Tibial nerve (tissue), 4 donors: ENCODE data around the gene SREBF2. TPM values are rescaled to one million over a fixed set of nuclear protein-coding genes. Genes with fewer than 3 reads are reported as not detected.
A peak's percentile ranks its signal among the peaks of the same experiment; 100 is the strongest.

Experiments
- DNase-seq, 2 donors: peaks; one replicate each; pipeline ENCODE4 v3.0.0-alpha.2; 2019; ENCODE audit warnings: low spot score in 2 of 2
- H3K27ac ChIP-seq, 4 donors: fragments of 200-600 bp; sonication (generic) in 3 of 4; one replicate each; pipeline ENCODE4 v1.5.1; 2017 to 2019; ENCODE audit warnings: mild to moderate bottlenecking in 1 of 4
- H3K27me3 ChIP-seq, 2 donors: fragments of 200-600 bp; sonication (generic) in 1 of 2; one replicate each; pipeline versions ENCODE4 v1.5.1 to v1.6.0; 2017 to 2019
- H3K36me3 ChIP-seq, 3 donors: fragments of 200-600 bp; sonication (generic); one replicate each; pipeline ENCODE4 v1.5.1; 2018 to 2019
- H3K4me1 ChIP-seq, 4 donors: fragments of 200-600 bp; sonication (generic) in 3 of 4; one replicate each; pipeline ENCODE4 v1.5.1; 2017 to 2019
- H3K4me3 ChIP-seq, 4 donors: fragments of 200-600 bp; sonication (generic) in 3 of 4; one replicate each; pipeline ENCODE4 v1.5.1; 2017 to 2019; ENCODE audit warnings: mild to moderate bottlenecking in 1 of 4, moderate library complexity in 1 of 4
- H3K9me3 ChIP-seq, 4 donors: fragments of 200-600 bp; sonication (generic) in 3 of 4; one replicate each; pipeline ENCODE4 v1.5.1; 2017 to 2019
- EP300 ChIP-seq, 2 donors: sonication (generic); formaldehyde crosslinking; IDR thresholded peaks; one replicate each; pipeline ENCODE4 v1.6.1; 2017; ENCODE audit warnings: antibody characterized with exemption in 2 of 2, mild to moderate bottlenecking in 1 of 2
- POLR2A ChIP-seq, 2 donors: fragments of 450-650 bp; IDR thresholded peaks; one replicate each; pipeline ENCODE4 v1.6.1; 2017; ENCODE audit warnings: antibody characterized with exemption in 2 of 2, mild to moderate bottlenecking in 2 of 2, moderate library complexity in 2 of 2
- WGBS, 2 donors: methylation state at CpG; one replicate each; pipeline ENCODE4 v1.1.5; 2018; 5-methylcytosine and 5-hydroxymethylcytosine counted together
- total RNA-seq, 4 donors: library from RNA; depleted of rRNA; stranded (reverse); fragments of >200 nt; gene quantifications; one replicate each; pipeline ENCODE4 v1.1.0, GENCODE V29; 2016
- TF ChIP-seq, protein P1 (sequence below), 5 experiments: fragments of 200-600 bp in 3 of 5; fragments of 450-650 bp in 2 of 5; sonication (generic) in 3 of 5; IDR thresholded peaks; one replicate each; pipeline ENCODE4 v1.5.1; 2016 to 2019; ENCODE audit warnings: antibody characterized with exemption in 5 of 5, mild to moderate bottlenecking in 3 of 5, moderate library complexity in 2 of 5

Gene SREBF2
- total RNA-seq, 4 donors from 2014 or later, result 73.5 to 157 (median 129) TPM

DNA sequence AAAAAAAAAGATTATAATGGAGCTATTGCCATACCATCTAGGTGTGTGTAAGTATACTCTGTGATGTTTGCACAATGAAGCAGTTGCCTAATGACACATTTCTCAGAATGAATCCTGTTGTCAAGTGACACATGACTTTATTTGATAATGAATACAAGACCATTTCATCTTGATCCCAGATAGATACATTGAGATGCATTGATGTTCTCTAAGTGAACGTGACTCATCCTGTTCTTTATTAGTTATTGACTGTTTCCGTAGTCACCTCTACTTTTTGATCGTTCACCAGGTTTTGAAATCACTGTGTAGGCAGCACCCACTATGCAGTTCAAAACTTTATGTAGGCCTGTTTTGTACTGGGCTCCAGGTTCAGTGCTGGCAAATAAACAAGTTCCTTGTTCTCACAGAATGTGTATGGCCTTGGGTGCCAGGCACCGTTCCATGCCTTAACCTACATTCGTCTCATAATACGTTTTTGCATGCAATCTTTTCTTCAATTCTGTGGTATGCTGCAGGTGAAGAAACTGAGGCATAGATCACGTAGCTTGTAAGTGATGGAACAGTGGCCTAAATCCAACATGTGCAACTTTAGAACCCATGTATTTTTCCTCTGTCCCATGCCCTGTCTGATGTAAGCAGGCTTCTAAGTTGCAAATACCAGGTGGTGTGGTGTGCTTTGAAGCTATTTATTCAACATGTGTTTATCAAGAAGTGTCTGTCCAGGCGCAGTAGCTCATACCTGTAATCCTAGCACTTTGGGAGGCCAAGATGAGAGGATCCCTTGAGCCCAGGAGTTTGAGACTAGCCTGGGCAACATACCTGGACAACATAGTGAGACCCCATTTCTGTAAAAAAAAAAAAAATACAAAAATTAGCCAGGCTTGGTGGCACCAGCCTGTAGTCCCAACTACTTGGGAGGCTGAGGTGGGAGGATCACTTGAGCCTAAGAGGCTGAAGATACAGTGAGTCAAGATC lies 10.4 kb downstream of the SREBF2 start:
- H3K27ac ChIP-seq, result peak overlapping the region; percentile 54 to 91 (median 78)
- H3K27me3 ChIP-seq, result no peaks in the 10 kb centered on the region
- H3K9me3 ChIP-seq, result no peaks in the 10 kb centered on the region
- TF ChIP-seq, protein P1, sequence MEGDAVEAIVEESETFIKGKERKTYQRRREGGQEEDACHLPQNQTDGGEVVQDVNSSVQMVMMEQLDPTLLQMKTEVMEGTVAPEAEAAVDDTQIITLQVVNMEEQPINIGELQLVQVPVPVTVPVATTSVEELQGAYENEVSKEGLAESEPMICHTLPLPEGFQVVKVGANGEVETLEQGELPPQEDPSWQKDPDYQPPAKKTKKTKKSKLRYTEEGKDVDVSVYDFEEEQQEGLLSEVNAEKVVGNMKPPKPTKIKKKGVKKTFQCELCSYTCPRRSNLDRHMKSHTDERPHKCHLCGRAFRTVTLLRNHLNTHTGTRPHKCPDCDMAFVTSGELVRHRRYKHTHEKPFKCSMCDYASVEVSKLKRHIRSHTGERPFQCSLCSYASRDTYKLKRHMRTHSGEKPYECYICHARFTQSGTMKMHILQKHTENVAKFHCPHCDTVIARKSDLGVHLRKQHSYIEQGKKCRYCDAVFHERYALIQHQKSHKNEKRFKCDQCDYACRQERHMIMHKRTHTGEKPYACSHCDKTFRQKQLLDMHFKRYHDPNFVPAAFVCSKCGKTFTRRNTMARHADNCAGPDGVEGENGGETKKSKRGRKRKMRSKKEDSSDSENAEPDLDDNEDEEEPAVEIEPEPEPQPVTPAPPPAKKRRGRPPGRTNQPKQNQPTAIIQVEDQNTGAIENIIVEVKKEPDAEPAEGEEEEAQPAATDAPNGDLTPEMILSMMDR (IDR thresholded peaks at IDR 0.05), result no peak
- TF ChIP-seq POLR2A (IDR thresholded peaks at IDR 0.05), result no peak
- no peak for TF ChIP-seq EP300 (IDR thresholded peaks at IDR 0.05)
- no peak for DNase-seq
- no peak overlapping the region for H3K4me3 ChIP-seq
- peaks cover 0 to 100% (median 80%) of the 10 kb centered on the region in 4 donors for H3K4me1 ChIP-seq
- no peaks in the 10 kb centered on the region for H3K36me3 ChIP-seq
- 65 to 68% methylated on average over 8 of the region's 8 CpGs for WGBS, 2 donors

- no peaks in the 10 kb centered on the region for H3K9me3 ChIP-seq
- H3K4me1 ChIP-seq, result peaks cover 0 to 100% (median 79%) of the 10 kb centered on the region in 4 donors
- no peak for DNase-seq
- H3K27me3 ChIP-seq, result no peaks in the 10 kb centered on the region
- TF ChIP-seq EP300 (IDR thresholded peaks at IDR 0.05) (no peak), POLR2A (IDR thresholded peaks at IDR 0.05) (no peak)
- TF ChIP-seq, protein P1 (IDR thresholded peaks at IDR 0.05), result no peak
- H3K36me3 ChIP-seq, result no peaks in the 10 kb centered on the region
- H3K27ac ChIP-seq, result peak overlapping the region; percentile 32 to 91 (median 78)
- 60 to 61% methylated on average over 1 of the region's 1 CpG for WGBS, 2 donors
- H3K4me3 ChIP-seq, result no peak overlapping the region
Observed at GRCh38 chr22:41844036-41844435, 11.1 kb downstream of the SREBF2 start.

DNA sequence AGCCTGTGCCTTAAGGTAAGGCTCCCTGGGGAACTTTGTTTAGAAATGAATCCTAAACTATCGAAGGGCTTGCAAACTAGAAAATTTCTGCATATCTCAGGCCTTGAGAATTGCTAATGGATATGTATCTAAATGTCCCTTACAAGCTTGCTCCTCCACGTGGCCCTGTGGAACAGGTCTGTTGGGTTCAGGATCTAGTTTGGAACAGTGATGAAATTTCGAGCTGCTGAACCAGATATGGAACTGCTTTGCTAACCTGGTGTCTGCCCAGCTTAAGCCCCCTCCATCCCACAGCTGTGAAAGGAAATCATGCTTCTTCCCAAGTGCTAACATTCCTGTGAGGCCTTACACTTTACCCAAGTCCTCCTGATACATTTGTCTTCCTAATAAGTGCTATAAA lies 11.6 kb downstream of the SREBF2 start:
- Histone ChIP-seq H3K9me3 (no peaks in the 10 kb centered on the region), H3K36me3 (no peaks in the 10 kb centered on the region), H3K27ac (peak overlapping the region; percentile 68 to 91 (median 80)), H3K4me3 (no peak overlapping the region), H3K4me1 (peaks cover 0 to 100% (median 75%) of the 10 kb centered on the region in 4 donors), H3K27me3 (no peaks in the 10 kb centered on the region)
- 47 to 50% methylated on average over 3 of the region's 3 CpGs for WGBS, 2 donors
- no peak for TF ChIP-seq EP300 (IDR thresholded peaks at IDR 0.05)
- TF ChIP-seq, protein P1 (IDR thresholded peaks at IDR 0.05), result no peak
- no peak for TF ChIP-seq POLR2A (IDR thresholded peaks at IDR 0.05)
- no peak for DNase-seq

- Histone ChIP-seq H3K36me3 (no peaks in the 10 kb centered on the region), H3K27ac (peak overlapping the region; percentile 68 to 91 (median 80)), H3K4me3 (no peak overlapping the region), H3K27me3 (no peaks in the 10 kb centered on the region), H3K9me3 (no peaks in the 10 kb centered on the region), H3K4me1 (peaks cover 0 to 95% (median 64%) of the 10 kb centered on the region in 4 donors)
- TF ChIP-seq, protein P1 (IDR thresholded peaks at IDR 0.05), result no peak
- TF ChIP-seq EP300 (IDR thresholded peaks at IDR 0.05), result no peak
- no peak for TF ChIP-seq POLR2A (IDR thresholded peaks at IDR 0.05)
- DNase-seq, result no peak
- 45 to 54% methylated on average over 4 of the region's 4 CpGs for WGBS, 2 donors
Observed at GRCh38 chr22:41845380-41846267, 12.7 kb downstream of the SREBF2 start.
